ENCODE results near the gene ZNF280D.
A peak's percentile ranks its signal among the peaks of the same experiment; 100 is the strongest.

The ZNF280D gene

DNA sequence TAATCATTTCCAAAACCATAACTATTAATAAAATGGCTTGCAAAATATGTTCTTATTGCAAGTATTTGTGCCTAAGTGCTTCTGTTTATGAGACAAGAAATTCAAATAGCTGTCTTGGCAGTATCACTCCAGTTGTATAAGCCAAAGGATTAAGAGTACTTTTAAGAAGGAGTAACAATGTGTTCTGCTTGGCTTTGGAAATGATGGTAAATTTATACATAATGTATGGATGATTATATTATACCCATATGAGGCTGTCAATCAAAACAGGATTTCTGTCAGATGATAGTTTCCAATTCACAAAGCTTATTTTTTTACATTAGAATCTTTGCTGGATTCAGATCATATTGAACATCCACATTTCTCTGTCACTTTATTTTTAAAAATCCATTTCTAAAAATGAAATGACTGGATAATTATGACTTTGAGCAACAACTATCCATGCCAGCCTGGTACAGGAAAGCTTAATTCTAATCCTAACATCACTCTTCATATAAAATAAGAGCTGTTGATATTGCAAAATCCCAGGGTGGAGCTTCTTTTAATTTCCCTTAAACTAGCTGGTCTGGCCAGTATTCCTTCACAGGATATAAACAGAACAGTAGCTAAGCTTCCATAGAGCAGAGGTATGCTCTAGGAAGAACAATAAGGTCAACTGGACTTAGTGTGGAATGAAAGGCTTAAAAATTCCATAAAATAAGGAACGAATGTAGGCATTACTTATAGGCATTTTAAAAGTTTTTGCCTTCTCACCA is 30.0 kb upstream of the ZNF280D start:
- DNase-seq (ENCODE audit: extremely low read depth, low read depth): no peak
- TF ChIP-seq, protein P1, sequence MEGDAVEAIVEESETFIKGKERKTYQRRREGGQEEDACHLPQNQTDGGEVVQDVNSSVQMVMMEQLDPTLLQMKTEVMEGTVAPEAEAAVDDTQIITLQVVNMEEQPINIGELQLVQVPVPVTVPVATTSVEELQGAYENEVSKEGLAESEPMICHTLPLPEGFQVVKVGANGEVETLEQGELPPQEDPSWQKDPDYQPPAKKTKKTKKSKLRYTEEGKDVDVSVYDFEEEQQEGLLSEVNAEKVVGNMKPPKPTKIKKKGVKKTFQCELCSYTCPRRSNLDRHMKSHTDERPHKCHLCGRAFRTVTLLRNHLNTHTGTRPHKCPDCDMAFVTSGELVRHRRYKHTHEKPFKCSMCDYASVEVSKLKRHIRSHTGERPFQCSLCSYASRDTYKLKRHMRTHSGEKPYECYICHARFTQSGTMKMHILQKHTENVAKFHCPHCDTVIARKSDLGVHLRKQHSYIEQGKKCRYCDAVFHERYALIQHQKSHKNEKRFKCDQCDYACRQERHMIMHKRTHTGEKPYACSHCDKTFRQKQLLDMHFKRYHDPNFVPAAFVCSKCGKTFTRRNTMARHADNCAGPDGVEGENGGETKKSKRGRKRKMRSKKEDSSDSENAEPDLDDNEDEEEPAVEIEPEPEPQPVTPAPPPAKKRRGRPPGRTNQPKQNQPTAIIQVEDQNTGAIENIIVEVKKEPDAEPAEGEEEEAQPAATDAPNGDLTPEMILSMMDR (IDR thresholded peaks at IDR 0.05; ENCODE audit: low read depth, low read length, missing control alignments): no peak
- no peak overlapping the region for H3K4me3 ChIP-seq (replicated peaks; ENCODE audit: low read depth, low read length)

DNA sequence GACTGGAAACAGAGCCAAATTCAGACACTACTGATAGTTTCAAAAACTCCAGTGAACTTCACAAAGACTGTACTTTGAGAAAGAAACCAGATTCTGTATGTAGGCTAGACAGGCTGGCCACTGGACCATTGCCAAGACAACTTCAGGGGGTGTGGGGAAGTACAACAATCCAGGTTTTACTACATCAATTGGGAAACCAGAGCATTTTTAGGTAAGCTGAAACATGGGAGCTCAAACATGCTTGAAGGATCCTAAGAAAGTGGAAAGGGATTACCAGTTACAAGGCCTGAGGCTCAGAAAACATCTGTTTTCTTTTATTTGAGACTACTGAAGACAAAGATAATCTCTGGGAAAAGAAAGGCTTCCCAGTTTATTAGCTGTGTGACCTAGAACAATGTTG is 26.9 kb upstream of the ZNF280D start:
- peak; percentile 67 for DNase-seq (ENCODE audit: extremely low read depth, low read depth)
- no peak overlapping the region for H3K4me3 ChIP-seq (replicated peaks; ENCODE audit: low read depth, low read length)
- TF ChIP-seq, protein P1 (IDR thresholded peaks at IDR 0.05; ENCODE audit: low read depth, low read length, missing control alignments): no peak

DNA sequence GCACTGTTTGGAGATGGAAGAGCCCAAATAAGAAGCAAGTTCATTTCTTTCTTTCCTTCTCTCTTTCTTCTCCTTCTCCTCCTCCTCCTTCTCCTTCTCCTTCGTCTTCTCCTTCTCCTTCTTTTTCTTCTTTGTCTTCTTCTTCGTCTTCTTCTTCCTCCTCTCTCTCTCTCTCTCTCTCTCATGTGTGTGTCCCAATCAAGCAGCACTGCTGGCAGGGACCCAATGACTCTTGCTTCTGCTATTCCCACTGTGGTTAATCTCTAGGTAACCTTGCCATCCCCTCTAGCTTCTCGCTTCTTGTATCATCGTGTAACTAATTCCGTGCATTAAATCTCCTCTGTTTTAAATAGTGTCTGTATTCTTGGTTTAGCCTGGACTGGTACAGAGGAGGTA is 26.1 kb upstream of the ZNF280D start:
- TF ChIP-seq, protein P1 (IDR thresholded peaks at IDR 0.05; ENCODE audit: low read depth, low read length, missing control alignments): no peak
- peak; percentile 83 for DNase-seq (ENCODE audit: extremely low read depth, low read depth)
- no peak overlapping the region for H3K4me3 ChIP-seq (replicated peaks; ENCODE audit: low read depth, low read length)

GRCh38 chr15:56758770-56759449 is 25.6 kb upstream of the ZNF280D start:
- no peak for DNase-seq (ENCODE audit: extremely low read depth, low read depth)
- TF ChIP-seq, protein P1 (IDR thresholded peaks at IDR 0.05; ENCODE audit: low read depth, low read length, missing control alignments): no peak
- no peak overlapping the region for H3K4me3 ChIP-seq (replicated peaks; ENCODE audit: low read depth, low read length)

DNA sequence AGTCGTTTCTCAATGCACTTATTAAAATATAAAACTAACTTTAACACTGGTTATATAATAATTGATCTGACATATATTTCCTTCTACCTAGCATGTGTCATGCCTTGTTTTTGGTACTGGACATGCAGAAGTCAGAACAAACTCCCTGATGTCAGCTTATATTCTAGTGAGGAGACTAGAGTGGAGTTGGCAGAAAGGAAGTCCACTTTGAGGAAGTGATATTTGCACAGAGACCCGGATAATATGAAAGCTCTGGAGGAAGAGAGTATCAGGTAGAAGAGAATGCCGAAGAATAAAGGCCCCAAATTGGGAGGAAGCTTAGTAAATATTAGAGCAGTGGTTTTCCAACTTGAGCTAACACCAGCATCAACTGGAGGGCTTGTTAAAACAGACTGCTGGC is 24.6 kb upstream of the ZNF280D start:
- no peak overlapping the region for H3K4me3 ChIP-seq (replicated peaks; ENCODE audit: low read depth, low read length)
- DNase-seq (ENCODE audit: extremely low read depth, low read depth): no peak
- TF ChIP-seq, protein P1 (IDR thresholded peaks at IDR 0.05; ENCODE audit: low read depth, low read length, missing control alignments): no peak

GRCh38 chr15:56754772-56755370 is 21.6 kb upstream of the ZNF280D start:
- H3K4me3 ChIP-seq (replicated peaks; ENCODE audit: low read depth, low read length): no peak overlapping the region
- DNase-seq (ENCODE audit: extremely low read depth, low read depth): no peak
- TF ChIP-seq, protein P1 (IDR thresholded peaks at IDR 0.05; ENCODE audit: low read depth, low read length, missing control alignments): no peak
